Adipose tissue (tissue), 3 donors: ENCODE results near the gene C6orf132. TPM values are rescaled to one million over a fixed set of nuclear protein-coding genes. Genes with fewer than 3 reads are reported as not detected.
"Not testable (repeated sequence)": the region's sequence is repeated elsewhere in the genome, so short reads cannot be mapped to it uniquely, and the experiment has no call there.

ENCODE experiments used
- H3K27ac ChIP-seq: one replicate; pipeline ENCODE4 v1.5.1; 2013; ENCODE audit warnings: low read depth, low read length
- WGBS, 3 donors: extraction: QIAGEN DNeasy Blood & Tissue Kit; methylation state at CpG; one replicate each; pipeline ENCODE4 v1.1.7; 2013; 5-methylcytosine and 5-hydroxymethylcytosine counted together
- polyA plus RNA-seq, 3 donors: library from polyadenylated mRNA; stranded (reverse); fragments of 200-250 nt; gene quantifications; one replicate each; pipeline ENCODE4 v1.2.3, GENCODE V29; 2013
- donor health status: healthy with polysubstance abuse.
- donor health status: Bipolar disorder and iron deficiency.
- donor health status: healthy.

The C6orf132 gene, protein sequence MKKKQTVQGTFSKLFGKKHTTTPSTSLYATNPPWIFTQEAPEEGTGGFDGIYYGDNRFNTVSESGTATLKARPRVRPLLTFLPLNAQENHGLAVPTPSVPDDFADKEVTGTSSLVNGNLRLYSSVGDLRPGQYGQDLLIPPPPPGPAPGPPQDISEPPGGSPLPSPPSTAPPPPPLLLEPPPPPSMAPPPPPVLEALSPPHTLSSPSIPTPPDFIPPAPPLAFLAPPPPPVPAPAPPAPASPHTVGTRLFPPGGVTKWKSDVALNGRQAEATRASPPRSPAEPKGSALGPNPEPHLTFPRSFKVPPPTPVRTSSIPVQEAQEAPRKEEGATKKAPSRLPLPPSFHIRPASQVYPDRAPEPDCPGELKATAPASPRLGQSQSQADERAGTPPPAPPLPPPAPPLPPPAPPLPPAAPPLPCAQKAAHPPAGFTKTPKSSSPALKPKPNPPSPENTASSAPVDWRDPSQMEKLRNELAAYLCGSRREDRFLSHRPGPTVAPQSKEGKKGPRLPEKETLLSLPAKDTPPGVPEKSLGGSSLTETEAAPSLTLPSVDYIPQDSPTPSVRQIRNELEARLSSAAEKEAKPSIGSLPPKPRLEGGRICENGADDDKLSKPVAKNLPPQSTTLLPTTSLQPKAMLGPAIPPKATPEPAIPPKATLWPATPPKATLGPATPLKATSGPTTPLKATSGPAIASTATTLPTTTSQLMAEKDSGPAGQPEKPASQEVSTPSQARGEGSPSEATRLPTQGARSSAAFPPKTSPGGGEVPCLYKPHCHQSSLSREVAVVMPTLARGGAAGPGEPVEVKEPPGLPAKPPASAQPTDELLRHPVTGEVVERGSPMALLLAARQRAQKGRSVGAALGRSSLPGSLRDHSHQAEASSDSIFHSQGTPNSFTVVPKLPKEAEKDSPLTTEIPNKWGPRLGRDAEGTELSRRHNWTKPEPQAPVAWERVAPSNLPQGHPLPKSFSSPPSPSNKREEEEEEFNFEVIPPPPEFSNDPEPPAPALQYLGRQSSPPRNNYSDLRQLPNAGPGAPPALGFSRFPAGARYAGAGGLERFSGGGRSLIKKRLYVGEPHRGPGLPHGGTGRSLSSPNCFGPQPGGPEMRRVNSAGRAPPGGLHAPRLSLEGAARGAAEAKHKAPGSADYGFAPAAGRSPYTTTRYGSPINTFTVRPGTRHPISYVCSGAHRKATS
- polyA plus RNA-seq = 10 to 100 TPM in 1 of 3 donors, 1 to 10 TPM in 2; 5.8 to 11.2 (median 6.2) TPM

DNA sequence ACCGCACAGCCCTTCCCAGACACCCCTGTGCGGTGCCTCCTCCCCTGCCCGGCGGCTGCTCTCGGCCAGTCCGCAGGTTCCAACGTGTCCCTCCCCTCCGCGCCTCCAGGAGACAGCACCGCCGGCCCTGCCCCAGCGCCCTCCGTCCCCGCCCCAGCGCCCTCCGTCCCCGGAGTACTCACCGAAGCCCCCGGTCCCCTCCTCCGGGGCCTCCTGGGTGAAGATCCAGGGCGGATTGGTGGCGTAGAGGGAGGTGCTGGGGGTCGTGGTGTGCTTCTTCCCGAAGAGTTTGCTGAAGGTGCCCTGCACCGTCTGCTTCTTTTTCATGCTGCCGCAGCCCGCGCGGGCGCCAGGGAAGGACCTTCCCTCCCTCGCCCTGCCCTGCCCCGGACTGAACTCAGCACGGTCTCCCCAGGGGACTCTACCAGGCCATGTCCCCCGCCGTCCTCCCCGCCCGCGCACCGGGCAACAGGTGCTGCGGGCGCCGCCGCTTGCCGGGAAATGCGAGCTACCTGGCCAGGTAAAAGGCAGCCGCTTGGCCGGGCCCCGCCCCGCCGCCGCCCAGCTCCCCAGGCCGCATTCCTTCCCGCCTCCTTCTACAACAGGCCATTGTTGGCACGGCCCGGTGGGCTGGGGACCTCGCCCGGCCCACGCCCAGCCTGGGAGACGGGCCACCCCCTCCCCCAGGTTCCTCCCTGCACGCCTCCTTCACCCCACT is at the start of gene C6orf132:
TSS of gene C6orf132 (minus strand) at position 503 of the 718 bp plus-strand sequence. CDS start at position 327, 176 bp downstream.
- 1 to 4% (median 3%) methylated on average over 44 to 60 of the region's 60 CpGs for WGBS, 3 donors
- H3K27ac ChIP-seq = no peak within 1 kb of the TSS

DNA sequence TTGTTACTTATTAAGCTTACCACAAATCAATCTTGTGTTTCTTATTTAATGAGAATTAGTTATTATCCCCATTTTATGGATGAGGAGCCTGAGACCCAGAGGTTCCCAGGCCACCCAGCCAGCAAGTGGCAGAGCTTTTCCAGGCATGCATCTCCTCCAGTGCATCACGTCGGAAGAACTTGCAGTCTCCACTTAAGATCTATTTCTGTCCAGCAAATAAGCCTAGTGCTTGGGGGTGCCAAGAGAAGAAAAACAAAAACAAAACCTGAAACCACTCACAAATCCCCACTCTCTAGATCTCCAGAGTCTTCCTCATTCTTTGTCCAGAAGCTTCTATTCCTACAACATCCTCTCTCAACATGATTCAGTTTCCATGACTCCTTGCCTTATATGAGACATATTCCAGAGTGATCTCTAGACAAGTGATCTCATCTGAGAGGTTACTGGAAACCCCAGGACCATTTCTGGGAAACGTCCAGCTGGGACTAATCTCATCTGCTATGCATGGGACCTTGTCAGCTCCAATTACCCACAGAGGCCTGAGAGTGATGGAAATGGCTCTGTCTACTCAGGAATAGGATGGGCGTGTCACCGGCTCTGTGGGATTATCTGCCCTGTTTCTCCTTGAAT is 48.2 kb upstream of the C6orf132 start:
- 72 to 79% (median 76%) methylated on average over 5 of the region's 5 CpGs for WGBS, 3 donors

DNA sequence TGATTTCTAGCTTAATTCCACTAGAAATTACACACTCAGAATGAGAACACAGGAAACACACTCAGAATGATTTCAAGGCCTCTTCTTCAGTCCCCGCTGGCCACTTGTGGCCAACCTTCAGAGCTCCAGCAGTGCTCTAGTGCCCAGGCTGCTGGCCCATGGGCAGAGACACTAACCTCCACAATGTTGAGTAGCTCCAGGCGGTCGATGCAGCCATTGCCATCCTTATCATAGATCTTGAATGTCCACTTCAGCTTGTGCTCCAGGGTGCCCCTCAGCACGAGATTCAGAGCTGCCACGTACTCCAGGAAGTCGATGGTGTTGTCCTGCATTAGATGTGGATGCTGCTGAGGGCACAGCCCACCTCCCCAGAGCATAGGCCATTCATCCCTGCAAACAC is 46.0 kb upstream of the C6orf132 start:
- 77 to 89% (median 87%) methylated on average over 6 of the region's 6 CpGs for WGBS, 3 donors
- no peak overlapping the region for H3K27ac ChIP-seq

More for the DNA sequence above, 48.2 kb upstream of the C6orf132 start:
- no peak overlapping the region for H3K27ac ChIP-seq

DNA sequence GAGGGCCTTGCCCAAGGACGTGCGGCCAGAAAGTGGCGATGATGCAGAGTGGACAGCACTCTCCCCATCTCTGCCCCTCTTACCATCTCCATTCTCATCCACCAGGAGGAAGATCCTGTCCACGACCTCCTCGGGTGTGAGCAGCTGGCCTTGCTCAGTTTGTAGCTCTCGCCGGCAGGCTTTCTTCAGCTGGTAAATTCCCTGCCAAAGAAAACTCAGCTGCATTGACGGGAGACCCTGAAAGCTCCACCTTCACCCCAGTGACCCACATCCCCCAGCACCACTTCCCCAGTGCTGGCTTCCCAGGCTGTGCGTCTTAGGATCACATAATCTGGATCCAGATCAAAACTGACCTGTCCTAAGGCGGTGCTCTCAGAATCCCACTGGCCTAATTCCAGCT is 43.2 kb upstream of the C6orf132 start:
- WGBS, 3 donors = 58 to 80% (median 64%) methylated on average over 10 of the region's 10 CpGs
- no peak overlapping the region for H3K27ac ChIP-seq

DNA sequence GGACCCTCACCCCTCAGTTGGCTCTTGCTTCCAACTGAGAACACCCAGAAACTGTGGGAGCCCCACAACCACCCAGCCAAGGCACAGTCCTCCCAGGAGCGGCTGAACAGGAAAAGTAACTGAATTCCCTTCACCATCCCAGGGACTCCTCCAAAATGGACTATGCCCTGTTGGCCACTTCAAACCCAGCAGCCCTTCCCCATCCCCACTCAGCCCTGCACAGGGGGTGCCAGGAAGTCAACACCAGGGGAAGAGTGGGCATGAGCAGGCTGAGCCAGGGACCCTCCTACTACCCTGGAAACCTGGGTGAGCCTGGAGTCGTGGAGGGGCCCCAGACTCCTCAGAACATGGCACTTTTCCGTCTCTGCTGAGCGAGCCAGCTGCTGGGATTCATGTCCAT is 42.1 kb upstream of the C6orf132 start:
- no peak overlapping the region for H3K27ac ChIP-seq
- WGBS, 3 donors = 79 to 93% (median 89%) methylated on average over 4 of the region's 4 CpGs

DNA sequence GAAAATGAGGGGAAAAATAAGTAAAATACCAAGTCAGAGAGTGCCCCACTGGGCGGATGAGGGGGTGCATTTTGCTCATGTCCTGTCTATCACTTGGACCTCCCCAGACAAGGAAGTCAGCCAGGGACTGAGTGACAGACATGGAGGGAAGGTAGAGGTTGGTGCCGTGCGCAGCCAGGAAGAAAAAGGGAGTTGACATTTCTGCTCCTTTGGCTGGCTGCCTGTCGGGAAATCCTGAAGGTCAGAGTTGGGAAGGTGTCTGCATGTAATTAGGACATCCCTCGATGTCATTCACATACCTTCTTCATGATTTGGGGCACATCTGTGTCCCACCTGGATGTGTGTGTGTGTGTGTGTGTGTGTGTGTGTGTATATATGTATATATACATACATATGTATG is 39.7 kb upstream of the C6orf132 start:
- H3K27ac ChIP-seq = no peak overlapping the region
- WGBS, 3 donors = 40 to 69% (median 63%) methylated on average over 5 of the region's 5 CpGs

DNA sequence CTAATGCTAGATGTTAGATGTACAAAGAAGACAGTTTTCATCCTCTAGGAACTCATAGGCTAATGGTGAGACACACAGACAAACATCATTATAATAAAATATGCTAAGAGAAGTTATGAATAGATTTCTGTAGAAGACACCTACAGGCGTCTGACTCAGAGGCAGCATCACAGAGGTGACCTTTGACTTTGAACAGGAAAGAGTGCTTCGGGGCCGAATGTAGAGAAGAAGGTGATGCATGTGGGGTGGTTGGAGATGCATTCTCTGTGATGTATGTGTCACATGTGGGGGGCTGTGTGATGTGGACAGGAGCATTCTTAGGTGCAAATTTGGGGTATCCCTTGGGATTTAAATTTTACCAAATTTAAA is 37.5 kb upstream of the C6orf132 start:
- no peak overlapping the region for H3K27ac ChIP-seq
- 75 to 82% (median 82%) methylated on average over 3 of the region's 3 CpGs for WGBS, 3 donors

DNA sequence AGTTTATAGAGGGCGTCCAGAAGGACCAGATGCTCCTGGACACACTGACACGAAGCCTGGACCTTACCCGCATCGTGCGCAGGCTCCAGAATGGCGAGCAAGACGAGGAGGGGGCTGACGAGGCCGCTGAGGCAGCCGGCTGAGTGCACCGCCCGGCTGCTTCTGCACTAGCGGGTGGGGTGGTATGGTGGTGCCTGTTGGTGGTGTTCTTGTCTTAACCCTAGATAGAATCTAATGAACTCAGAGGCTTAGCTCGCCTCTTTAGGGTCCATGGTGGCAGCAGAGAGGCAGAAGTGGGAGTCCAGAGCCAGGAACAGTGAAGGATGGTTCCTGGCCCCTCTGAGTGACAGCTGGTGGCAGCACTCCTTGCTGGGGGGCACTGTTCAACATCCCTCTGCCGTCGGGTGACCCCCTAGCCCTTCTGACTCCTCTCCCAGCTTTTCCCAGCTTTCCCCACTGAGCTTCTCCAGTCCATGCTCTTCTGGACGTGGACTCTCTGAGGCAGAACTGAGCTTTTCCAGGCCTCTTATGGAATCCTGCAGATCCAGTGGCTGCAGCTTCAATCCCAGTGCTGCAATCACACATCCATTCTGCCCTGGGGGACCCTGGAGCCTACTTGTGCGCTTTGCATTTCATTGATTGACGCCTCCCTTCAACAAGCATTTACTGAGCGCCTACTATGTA is 37.0 kb upstream of the C6orf132 start:
- no peak overlapping the region for H3K27ac ChIP-seq
- 83 to 91% (median 86%) methylated on average over 20 of the region's 20 CpGs for WGBS, 3 donors

DNA sequence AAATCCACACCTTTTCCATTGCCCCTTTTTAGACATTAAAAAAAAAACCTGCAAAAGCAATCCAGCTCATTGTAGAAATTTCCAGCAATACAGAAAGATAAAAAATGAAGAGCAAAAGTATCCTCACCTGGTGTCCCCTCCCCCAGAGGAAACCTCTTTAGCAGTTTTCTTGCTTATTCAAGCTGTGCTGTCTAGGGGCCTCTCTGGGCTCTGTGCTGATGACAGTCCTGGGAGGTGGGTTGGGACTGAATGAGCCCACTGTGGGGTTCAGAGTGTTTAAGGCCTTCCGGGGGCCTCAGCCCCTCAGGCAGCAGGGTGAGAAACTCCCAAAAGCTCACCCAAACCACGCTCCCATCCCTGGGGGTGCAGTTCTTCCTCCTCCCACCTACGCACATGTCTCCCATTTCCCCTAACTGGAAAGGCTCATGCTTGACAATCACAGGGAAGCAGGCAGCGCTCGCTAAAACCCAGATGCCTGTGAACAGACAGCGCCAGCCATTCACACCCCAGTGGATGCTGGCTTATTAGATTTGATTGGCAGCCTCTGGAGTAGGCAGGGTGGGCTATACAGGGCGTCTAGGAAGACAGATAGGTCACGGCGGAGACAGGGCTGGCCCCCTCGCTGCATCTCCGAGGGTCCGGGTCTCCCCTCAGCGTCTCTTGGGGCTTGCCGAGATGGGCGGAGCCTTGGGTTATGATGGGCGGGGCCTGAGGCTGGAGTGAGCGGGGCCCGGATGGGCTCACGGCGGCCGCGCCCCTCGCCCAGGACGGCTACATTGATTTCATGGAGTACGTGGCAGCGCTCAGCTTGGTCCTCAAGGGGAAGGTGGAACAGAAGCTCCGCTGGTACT is 35.3 kb upstream of the C6orf132 start:
- no peak overlapping the region for H3K27ac ChIP-seq
- WGBS, 3 donors = 21 to 26% (median 25%) methylated on average over 27 of the region's 27 CpGs

DNA sequence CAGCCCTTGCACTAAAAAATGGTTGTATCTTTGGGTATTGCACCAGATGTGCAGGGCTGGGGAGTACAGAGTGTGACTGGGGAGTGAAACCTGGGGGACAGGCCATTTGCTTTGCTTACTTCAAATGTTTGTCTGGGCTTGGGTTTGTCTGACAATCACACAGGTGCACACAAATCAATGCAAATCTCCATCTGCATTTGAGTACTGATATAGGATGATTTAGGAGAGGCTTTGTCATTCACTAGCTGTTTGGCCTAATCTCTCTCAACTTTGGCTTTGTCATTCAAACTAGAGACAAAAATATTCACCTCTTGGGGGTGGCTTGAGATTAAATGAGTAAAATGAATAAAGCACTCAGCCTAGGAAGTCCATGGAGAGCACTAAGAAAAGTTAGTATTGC is 34.6 kb upstream of the C6orf132 start:
- no peak overlapping the region for H3K27ac ChIP-seq

DNA sequence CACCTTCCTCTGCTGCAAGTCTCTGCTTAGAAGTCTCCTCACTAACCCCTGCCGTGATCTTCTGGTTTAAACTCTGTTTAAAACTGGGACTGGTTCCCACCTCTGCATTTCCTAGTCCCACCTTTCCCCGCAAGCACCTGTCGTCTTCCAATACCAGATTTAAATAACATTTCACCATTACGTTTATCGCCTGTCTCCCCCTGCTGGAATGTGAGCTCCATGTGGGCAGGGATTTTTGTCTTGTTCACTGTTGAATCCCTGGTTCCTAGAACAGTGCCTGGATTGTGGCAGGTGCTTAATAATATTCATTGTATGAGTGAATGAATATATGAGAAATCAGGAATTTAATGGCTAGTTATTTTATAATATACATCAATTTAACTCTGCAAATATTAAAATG is 33.4 kb upstream of the C6orf132 start:
- H3K27ac ChIP-seq = no peak overlapping the region
- 70 to 80% (median 73%) methylated on average over 5 of the region's 5 CpGs for WGBS, 3 donors

DNA sequence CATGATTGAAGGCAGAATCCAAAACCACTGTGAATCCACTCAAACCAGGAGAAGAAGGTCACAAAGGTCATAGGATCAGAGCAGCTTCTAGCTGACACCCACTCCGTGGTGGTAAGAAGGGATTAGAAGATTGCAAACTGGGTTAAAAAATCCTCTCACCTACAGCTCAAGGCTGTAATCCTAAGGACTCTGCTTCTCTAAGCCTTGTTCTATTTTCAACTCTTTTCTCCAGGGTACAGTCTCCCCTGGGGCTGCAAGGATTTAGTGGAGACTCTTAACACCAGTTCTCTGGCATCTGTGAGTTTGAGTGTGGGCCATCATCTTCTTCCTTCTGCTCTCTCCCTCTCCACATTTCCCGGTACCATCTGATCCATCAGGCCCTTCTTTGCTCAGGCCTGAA is 30.7 kb upstream of the C6orf132 start, which contains the start of gene GUCA1A:
TSS of gene GUCA1A (plus strand) at position 264 of the 400 bp plus-strand sequence. CDS start 250 bp downstream, outside the sequence.
- H3K27ac ChIP-seq = no peak within 1 kb of the TSS
- 81 to 94% (median 83%) methylated on average over 2 of the region's 2 CpGs for WGBS, 3 donors

DNA sequence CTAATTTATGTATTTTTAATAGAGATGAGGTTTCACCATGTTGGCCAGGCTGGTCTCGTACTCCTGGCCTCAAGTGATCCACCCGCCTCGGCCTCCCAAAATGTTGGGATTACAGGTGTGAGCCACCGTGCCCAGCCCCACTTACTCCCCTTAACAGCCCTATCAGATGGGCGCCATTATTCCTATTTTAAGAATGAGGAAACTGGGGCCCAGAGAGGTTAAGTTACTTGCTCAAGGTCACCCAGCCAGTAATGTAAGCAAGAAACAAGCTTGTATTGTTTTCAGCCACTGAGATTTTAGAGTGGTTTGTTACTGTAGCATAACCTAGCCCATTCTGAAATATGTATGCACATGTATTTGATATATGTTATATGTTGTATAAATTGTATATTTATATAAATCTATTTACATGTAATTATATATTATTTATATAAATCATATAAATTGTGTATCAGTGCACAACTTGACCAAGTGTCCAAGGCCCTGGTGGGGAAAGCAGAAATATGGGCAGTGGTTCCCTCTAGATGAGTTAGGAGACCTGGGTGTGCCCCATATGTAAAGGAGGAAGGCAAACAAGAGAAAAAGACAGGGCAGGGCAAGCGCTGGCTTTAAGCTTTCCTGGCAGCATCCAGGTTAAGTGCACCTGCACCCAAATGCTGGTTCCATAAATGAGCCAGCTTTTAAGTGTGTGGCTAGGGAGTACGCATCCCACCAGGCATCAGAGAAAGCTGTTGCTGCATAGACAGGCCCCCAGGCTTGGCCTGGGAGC is 29.6 kb upstream of the C6orf132 start:
- 77 to 94% (median 93%) methylated on average over 7 of the region's 7 CpGs for WGBS, 3 donors
- H3K27ac ChIP-seq = no peak overlapping the region

DNA sequence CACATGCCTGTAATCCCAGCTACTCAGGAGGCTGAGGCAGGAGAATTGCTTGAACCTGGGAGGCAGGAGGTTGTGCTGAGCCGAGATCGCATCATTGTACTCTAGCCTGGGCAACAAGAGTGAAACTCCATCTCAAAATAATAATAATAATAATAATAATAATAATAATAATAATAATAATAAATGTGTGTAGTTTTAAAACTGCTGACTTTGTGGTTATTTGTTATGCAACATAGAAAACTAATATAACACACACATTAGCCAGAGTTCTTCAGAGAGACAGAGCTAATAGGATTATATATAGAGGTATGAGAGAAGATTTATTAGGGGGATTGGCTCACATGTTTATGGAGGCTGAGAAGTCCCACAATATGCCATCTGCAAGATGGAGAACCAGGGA is 27.4 kb upstream of the C6orf132 start:
- WGBS, 3 donors = 50 to 99% (median 79%) methylated on average over 2 of the region's 2 CpGs
- H3K27ac ChIP-seq = not testable (repeated sequence)

DNA sequence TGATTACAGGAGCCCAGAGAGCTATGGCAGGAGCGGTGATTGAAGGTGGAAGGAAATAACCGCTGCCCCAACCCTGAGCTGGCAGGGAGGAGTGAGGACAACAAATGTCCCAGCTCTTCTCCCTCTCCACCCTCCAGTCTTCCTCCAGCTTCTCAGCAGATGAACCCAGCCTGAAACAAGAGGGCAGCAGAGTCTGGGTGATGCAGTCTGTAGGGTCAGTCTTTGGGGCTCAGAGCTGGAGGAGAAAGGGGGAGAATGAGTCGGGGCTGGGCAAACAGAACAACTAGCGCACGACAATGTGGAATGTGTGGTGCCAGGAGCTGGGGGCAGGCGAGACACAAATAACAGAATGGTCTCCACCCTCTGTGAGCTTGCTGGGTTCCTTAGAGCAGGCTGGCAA is 26.2 kb upstream of the C6orf132 start:
- no peak overlapping the region for H3K27ac ChIP-seq
- WGBS, 3 donors = 66 to 81% (median 76%) methylated on average over 6 of the region's 6 CpGs
